Sigmoid colon (tissue), 7 donors: ENCODE results near the gene MED13L. TPM values are rescaled to one million over a fixed set of nuclear protein-coding genes. Genes with fewer than 3 reads are reported as not detected.
A peak's percentile ranks its signal among the peaks of the same experiment; 100 is the strongest.

Source experiments
- DNase-seq: peaks from one replicate; pipeline ENCODE4 v3.0.0-alpha.2; 2019
- H3K27ac ChIP-seq, 4 donors: fragments of 200-600 bp; sonication (generic); one replicate each; pipeline ENCODE4 v1.5.1; 2016 to 2019; ENCODE audit warnings: mild to moderate bottlenecking in 1 of 4
- H3K27me3 ChIP-seq, 3 donors: fragments of 200-600 bp; sonication (generic); one replicate each; pipeline ENCODE4 v1.5.1; 2019; ENCODE audit warnings: mild to moderate bottlenecking in 1 of 3
- H3K36me3 ChIP-seq, 4 donors: fragments of 200-600 bp; sonication (generic); one replicate each; pipeline ENCODE4 v1.5.1; 2016 to 2019
- H3K4me1 ChIP-seq, 4 donors: fragments of 200-600 bp; sonication (generic); one replicate each; pipeline ENCODE4 v1.5.1; 2017 to 2019
- H3K4me3 ChIP-seq, 4 donors: fragments of 200-600 bp; sonication (generic); one replicate each; pipeline ENCODE4 v1.5.1; 2017 to 2019; ENCODE audit warnings: mild to moderate bottlenecking in 2 of 4, moderate library complexity in 1 of 4
- H3K9me3 ChIP-seq, 4 donors: fragments of 200-600 bp in 3 of 4; sonication (generic) in 3 of 4; one replicate each; pipeline versions ENCODE4 v1.5.1 to v1.6.1; 2013 to 2019
- CTCF ChIP-seq, 4 experiments: fragments of 450-650 bp in 3 of 4; fragments of 200-600 bp in 1 of 4; IDR thresholded peaks; one replicate each; pipeline ENCODE4 v1.5.1; 2016 to 2019; ENCODE audit warnings: antibody characterized with exemption in 4 of 4, mild to moderate bottlenecking in 3 of 4, moderate library complexity in 2 of 4
- EP300 ChIP-seq, 4 donors: sonication (generic); formaldehyde crosslinking; IDR thresholded peaks; one replicate each; pipeline ENCODE4 v1.6.1; 2017; ENCODE audit warnings: antibody characterized with exemption in 4 of 4
- POLR2A ChIP-seq, 2 donors: fragments of 450-650 bp; IDR thresholded peaks; one replicate each; pipeline ENCODE4 v1.6.1; 2016; ENCODE audit warnings: antibody characterized with exemption in 2 of 2, mild to moderate bottlenecking in 2 of 2, moderate library complexity in 2 of 2
- POLR2AphosphoS5 ChIP-seq, 4 donors: sonication (generic); formaldehyde crosslinking; IDR thresholded peaks; one replicate each; pipeline ENCODE4 v1.6.1; 2017; ENCODE audit warnings: antibody characterized with exemption in 4 of 4
- WGBS, 2 donors: extraction: QIAGEN DNeasy Blood & Tissue Kit; methylation state at CpG; one replicate each; pipeline ENCODE4 v1.1.7; 2013; 5-methylcytosine and 5-hydroxymethylcytosine counted together
- intact Hi-C: fragments of 100-400 bp; cut with DNase I; formaldehyde crosslinking; loops from one replicate; pipeline ENCODE4 v1.15.1; 2023
- polyA plus RNA-seq, 3 donors: library from polyadenylated mRNA; stranded (reverse); fragments of 200-250 nt; gene quantifications; one replicate each; pipeline ENCODE4 v1.2.3, GENCODE V29; 2013
- total RNA-seq, 4 donors: library from RNA; depleted of rRNA; stranded (reverse); fragments of >200 nt; gene quantifications; one replicate each; pipeline ENCODE4 v1.1.0, GENCODE V29; 2016
- donor health status: healthy with polysubstance abuse.
- donor health status: Bipolar disorder and iron deficiency.
- donor health status: healthy.

MED13L gene
- total and polyA plus RNA-seq, 7 donors: 12.5 to 246 (median 151) TPM

GRCh38 chr12:116222358-116222757 lies 55.1 kb downstream of the MED13L start:
- no peaks in the 10 kb centered on the region for H3K9me3 ChIP-seq
- DNase-seq: peak; percentile 90
- WGBS, 2 donors: 85 to 92% methylated on average over 4 of the region's 4 CpGs
- H3K27ac ChIP-seq: peak overlapping the region in 3 of 4 donors; percentile 16 to 34 (median 25)
- H3K36me3 ChIP-seq: no peaks in the 10 kb centered on the region
- peak; percentile 70 to 81 (median 75) for TF ChIP-seq POLR2AphosphoS5 (IDR thresholded peaks at IDR 0.05)
- no peak for TF ChIP-seq CTCF (IDR thresholded peaks at IDR 0.05)
- TF ChIP-seq POLR2A (IDR thresholded peaks at IDR 0.05): no peak
- TF ChIP-seq EP300 (IDR thresholded peaks at IDR 0.05): peak in 1 of 4 donors; percentile 45
- intact Hi-C loops: no loop called here
- no peak overlapping the region for H3K4me3 ChIP-seq
- H3K4me1 ChIP-seq: peaks cover 0 to 36% (median 26%) of the 10 kb centered on the region in 4 donors
- no peaks in the 10 kb centered on the region for H3K27me3 ChIP-seq

- Histone ChIP-seq H3K4me1 (peaks cover 0 to 50% (median 30%) of the 10 kb centered on the region in 4 donors), H3K36me3 (no peaks in the 10 kb centered on the region), H3K27ac (no peak overlapping the region), H3K9me3 (no peaks in the 10 kb centered on the region), H3K4me3 (no peak overlapping the region), H3K27me3 (no peaks in the 10 kb centered on the region)
- TF ChIP-seq POLR2A (IDR thresholded peaks at IDR 0.05) (no peak), CTCF (IDR thresholded peaks at IDR 0.05) (no peak), POLR2AphosphoS5 (IDR thresholded peaks at IDR 0.05) (no peak), EP300 (IDR thresholded peaks at IDR 0.05) (no peak)
- intact Hi-C loops: no loop called here
- 97% methylated on average over 3 of the region's 3 CpGs for WGBS, 2 donors
- DNase-seq: no peak
Measured at GRCh38 chr12:116220756-116221155, 56.7 kb downstream of the MED13L start.

- 58 to 76% methylated on average over 3 of the region's 3 CpGs for WGBS, 2 donors
- TF ChIP-seq EP300 (IDR thresholded peaks at IDR 0.05) (no peak), POLR2A (IDR thresholded peaks at IDR 0.05) (no peak), POLR2AphosphoS5 (IDR thresholded peaks at IDR 0.05) (no peak), CTCF (IDR thresholded peaks at IDR 0.05) (no peak)
- intact Hi-C loops: no loop called here
Measured at GRCh38 chr12:116217045-116217735, 60.3 kb downstream of the MED13L start.

GRCh38 chr12:116216022-116216756 lies 61.3 kb downstream of the MED13L start:
- 94 to 95% methylated on average over 5 of the region's 5 CpGs for WGBS, 2 donors
- intact Hi-C loops: no loop called here
- TF ChIP-seq CTCF (IDR thresholded peaks at IDR 0.05): no peak
- TF ChIP-seq POLR2AphosphoS5 (IDR thresholded peaks at IDR 0.05): no peak
- no peak for TF ChIP-seq POLR2A (IDR thresholded peaks at IDR 0.05)
- no peak for TF ChIP-seq EP300 (IDR thresholded peaks at IDR 0.05)
- peaks cover 0 to 71% (median 49%) of the 10 kb centered on the region in 4 donors for H3K4me1 ChIP-seq
- no peak for DNase-seq
- no peak overlapping the region for H3K4me3 ChIP-seq
- no peaks in the 10 kb centered on the region for H3K27me3 ChIP-seq
- H3K36me3 ChIP-seq: no peaks in the 10 kb centered on the region
- no peaks in the 10 kb centered on the region for H3K9me3 ChIP-seq
- no peak overlapping the region for H3K27ac ChIP-seq

More at GRCh38 chr12:116217045-116217735, 60.3 kb downstream of the MED13L start:
- H3K4me1 ChIP-seq: peaks cover 0 to 75% (median 52%) of the 10 kb centered on the region in 4 donors
- H3K9me3 ChIP-seq: no peaks in the 10 kb centered on the region
- no peak overlapping the region for H3K4me3 ChIP-seq
- H3K36me3 ChIP-seq: no peaks in the 10 kb centered on the region
- DNase-seq: no peak
- no peaks in the 10 kb centered on the region for H3K27me3 ChIP-seq
- H3K27ac ChIP-seq: peak overlapping the region in 1 of 4 donors; percentile 66
